Osteocyte (in vitro differentiated cells): Measurements from ENCODE around the gene NTN3. TPM values are rescaled to one million over a fixed set of nuclear protein-coding genes. Genes with fewer than 3 reads are reported as not detected.

Source experiments
- DNase-seq: peaks from one replicate; pipeline ENCODE4 v3.0.0; 2021; ENCODE audit warnings: mixed read lengths; ENCODE audit not compliant: unreplicated experiment; ENCODE audit errors: extremely low spot score
- H3K27ac Mint-ChIP-seq: one replicate; pipeline ENCODE4 v1.8.0; 2021; ENCODE audit warnings: mild to moderate bottlenecking, mixed read lengths; ENCODE audit not compliant: unreplicated experiment
- H3K27me3 Mint-ChIP-seq: one replicate; pipeline ENCODE4 v1.8.0; 2021; ENCODE audit warnings: mixed read lengths; ENCODE audit not compliant: unreplicated experiment
- H3K36me3 Mint-ChIP-seq: one replicate; pipeline ENCODE4 v1.8.0; 2021; ENCODE audit warnings: mixed read lengths; ENCODE audit not compliant: unreplicated experiment
- H3K4me1 Mint-ChIP-seq: one replicate; pipeline ENCODE4 v1.8.0; 2021; ENCODE audit warnings: mixed read lengths; ENCODE audit not compliant: unreplicated experiment
- H3K4me3 Mint-ChIP-seq: one replicate; pipeline ENCODE4 v1.8.0; 2021; ENCODE audit warnings: mild to moderate bottlenecking, moderate library complexity, mixed read lengths; ENCODE audit not compliant: unreplicated experiment
- H3K9me3 Mint-ChIP-seq: one replicate; pipeline ENCODE4 v1.8.0; 2021; ENCODE audit warnings: mixed read lengths; ENCODE audit not compliant: unreplicated experiment
- CTCF ChIP-seq: fragments of 200-600 bp; sonication (generic); IDR thresholded peaks from 2 replicates; pipeline ENCODE4 v1.5.0; 2021; ENCODE audit warnings: antibody characterized with exemption, mild to moderate bottlenecking, moderate library complexity
- long read RNA-seq: library from polyadenylated mRNA; unstranded; transcript quantifications from one replicate; pipeline ENCODE4 v2.0.0, GENCODE V29; 2021
- total RNA-seq: library from RNA; stranded (reverse); gene quantifications from 2 replicates; pipeline ENCODE4 v1.2.1, GENCODE V29; 2021

NTN3 gene
- total RNA-seq = 1.4 and 1.8 TPM in 2 replicates
- long read RNA-seq = 0 reads

GRCh38 chr16:2471016-2471652 lies at the start of gene NTN3:
NTN3 (plus strand) TSS chr16:2471297; CDS start chr16:2471702, 405 bp downstream.
- H3K9me3 Mint-ChIP-seq = no peaks in the 10 kb centered on the region
- TF ChIP-seq CTCF = no peak
- H3K36me3 Mint-ChIP-seq = no peaks in the 10 kb centered on the region
- H3K27ac Mint-ChIP-seq = peak within 1 kb of the TSS; percentile 44
- H3K4me1 Mint-ChIP-seq = peaks cover 34% of the 10 kb centered on the region
- no peaks in the 10 kb centered on the region for H3K27me3 Mint-ChIP-seq
- DNase-seq = no peak
- H3K4me3 Mint-ChIP-seq = peak within 1 kb of the TSS; percentile 10

- no peak for DNase-seq
- TF ChIP-seq CTCF = no peak
- peaks cover 1% of the 10 kb centered on the region for H3K4me1 Mint-ChIP-seq
Observed at GRCh38 chr16:2422123-2422867, 48.8 kb upstream of the NTN3 start.

GRCh38 chr16:2424061-2425007 lies 46.8 kb upstream of the NTN3 start:
- H3K4me3 Mint-ChIP-seq = no peak overlapping the region
- no peaks in the 10 kb centered on the region for H3K9me3 Mint-ChIP-seq

More at GRCh38 chr16:2422123-2422867, 48.8 kb upstream of the NTN3 start:
- Mint-ChIP-seq H3K27ac (no peak overlapping the region), H3K4me3 (no peak overlapping the region), H3K27me3 (peaks cover 7% of the 10 kb centered on the region), H3K9me3 (no peaks in the 10 kb centered on the region), H3K36me3 (no peaks in the 10 kb centered on the region)

GRCh38 chr16:2425008-2425518 lies 46.0 kb upstream of the NTN3 start:
- Mint-ChIP-seq H3K27me3 (peaks cover 7% of the 10 kb centered on the region), H3K4me3 (no peak overlapping the region), H3K9me3 (no peaks in the 10 kb centered on the region), H3K27ac (no peak overlapping the region), H3K36me3 (no peaks in the 10 kb centered on the region), H3K4me1 (peaks cover 10% of the 10 kb centered on the region)
- TF ChIP-seq CTCF = no peak
- no peak for DNase-seq

More at GRCh38 chr16:2424061-2425007, 46.8 kb upstream of the NTN3 start:
- Mint-ChIP-seq H3K27ac (no peak overlapping the region), H3K4me1 (peaks cover 6% of the 10 kb centered on the region), H3K27me3 (peaks cover 7% of the 10 kb centered on the region), H3K36me3 (no peaks in the 10 kb centered on the region)
- no peak for TF ChIP-seq CTCF
- DNase-seq = no peak
